HG03575 (cell line): ENCODE measurements around the gene INO80C.
"Not testable (repeated sequence)": the region's sequence is repeated elsewhere in the genome, so short reads cannot be mapped to it uniquely, and the experiment has no call there.

Experiments used
- ATAC-seq: cut with Tn5 transposase; IDR thresholded peaks from one replicate; pipeline ENCODE4 v1.9.1; 2021; ENCODE audit not compliant: unreplicated experiment, insufficient number of reproducible peaks, low FRiP score; ENCODE audit errors: extremely low read depth

Gene INO80C

DNA sequence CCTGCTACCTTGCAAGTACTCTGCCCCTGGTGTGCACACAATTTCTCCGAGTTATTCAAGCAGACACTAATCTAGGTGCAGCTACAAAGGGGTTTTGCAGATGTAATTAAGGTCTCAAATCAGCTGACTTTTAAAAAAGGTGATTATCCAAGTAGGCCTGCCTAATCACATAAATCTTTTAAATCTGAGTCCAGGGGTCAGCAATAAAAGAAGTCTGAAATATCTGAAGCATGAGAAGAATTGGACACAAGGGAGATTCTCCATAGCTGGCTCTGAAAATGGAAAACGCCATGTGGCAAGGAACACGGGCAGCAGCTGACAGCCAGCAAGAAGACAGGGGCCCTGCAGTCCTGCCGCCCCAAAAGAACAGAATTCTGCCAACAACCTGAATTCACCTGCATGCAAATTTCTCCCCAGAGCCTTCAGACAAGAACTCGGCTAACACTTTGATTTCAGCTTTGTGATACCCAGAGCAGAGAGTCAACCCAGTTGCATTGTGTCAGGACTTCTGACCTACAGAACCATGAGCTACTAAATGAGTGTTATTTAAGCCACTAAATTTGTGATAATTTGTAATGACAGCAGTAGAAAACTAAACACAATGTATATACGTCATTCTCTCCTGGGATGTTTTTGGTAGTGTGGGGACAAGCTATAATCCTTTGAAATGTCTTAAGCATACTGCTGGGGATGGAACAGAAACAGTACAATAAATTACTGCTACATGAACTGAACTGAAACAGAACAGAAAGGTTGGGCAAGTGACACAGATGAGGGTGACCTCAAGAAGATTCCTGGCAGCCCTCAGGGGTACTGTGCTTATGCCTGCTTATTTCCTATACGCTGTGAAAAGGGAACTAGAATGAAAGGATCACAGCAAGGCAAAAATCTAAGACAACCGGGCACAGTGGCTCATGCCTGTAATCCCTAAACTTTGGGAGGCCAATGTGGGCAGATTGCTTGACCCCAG lies 3.2 kb downstream of the INO80C start:
- ATAC-seq: no peak

DNA sequence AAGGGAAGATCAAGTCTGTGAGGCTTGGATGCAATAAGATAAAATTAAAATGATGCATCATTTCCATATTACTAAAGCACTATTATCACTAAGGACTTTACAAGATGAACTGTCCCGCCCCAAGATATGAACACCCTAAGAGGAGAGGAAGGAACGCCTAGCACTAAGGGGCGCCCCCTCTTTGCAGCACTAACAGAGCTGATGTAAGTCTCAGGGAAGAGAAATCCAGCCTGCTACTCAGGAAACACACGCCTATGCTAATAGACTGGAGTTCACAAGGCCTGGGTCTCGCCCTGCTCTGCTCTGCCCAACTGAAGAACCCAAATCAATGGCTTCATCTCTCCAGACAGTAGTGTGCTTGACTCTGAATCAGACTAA lies 6.1 kb downstream of the INO80C start:
- ATAC-seq: no peak

DNA sequence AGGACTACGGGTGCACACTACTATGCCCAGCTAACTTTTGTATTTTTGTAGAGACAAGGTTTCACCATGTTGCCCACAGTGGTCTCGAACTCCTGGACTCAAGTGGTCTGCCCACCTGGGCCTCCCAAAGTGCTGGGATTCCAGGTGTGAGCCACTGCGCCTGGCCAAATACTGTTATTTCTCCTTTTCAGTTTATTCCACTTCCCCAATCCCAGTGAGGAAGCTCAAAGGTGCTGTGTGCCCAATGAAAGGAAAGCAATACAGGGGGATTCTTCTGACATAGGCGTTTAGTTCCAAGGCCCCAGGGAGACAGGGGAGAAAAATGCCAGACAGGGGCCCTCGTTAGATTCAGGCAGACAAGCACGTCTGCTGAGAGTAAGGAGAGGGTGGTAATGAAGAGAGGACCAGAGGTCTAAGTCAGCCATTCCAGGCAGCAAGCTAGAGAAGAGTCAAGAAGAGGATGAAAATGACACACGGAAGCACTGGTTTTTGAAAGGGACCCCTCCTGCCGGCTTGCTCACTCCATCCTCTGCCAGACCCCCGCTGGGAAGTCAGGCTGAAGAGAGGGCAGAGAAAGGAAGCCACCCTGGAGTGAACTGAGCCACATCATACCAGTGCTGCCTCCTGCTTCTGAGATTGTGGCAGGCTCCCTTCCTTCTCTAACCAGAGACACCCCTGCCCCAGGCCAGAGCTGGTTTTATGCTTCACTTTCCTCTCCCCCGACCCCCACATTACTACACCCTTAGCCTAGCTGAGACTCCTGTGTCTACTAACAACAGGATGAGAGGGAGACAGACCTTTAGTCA lies 6.7 kb downstream of the INO80C start:
- ATAC-seq: no peak

DNA sequence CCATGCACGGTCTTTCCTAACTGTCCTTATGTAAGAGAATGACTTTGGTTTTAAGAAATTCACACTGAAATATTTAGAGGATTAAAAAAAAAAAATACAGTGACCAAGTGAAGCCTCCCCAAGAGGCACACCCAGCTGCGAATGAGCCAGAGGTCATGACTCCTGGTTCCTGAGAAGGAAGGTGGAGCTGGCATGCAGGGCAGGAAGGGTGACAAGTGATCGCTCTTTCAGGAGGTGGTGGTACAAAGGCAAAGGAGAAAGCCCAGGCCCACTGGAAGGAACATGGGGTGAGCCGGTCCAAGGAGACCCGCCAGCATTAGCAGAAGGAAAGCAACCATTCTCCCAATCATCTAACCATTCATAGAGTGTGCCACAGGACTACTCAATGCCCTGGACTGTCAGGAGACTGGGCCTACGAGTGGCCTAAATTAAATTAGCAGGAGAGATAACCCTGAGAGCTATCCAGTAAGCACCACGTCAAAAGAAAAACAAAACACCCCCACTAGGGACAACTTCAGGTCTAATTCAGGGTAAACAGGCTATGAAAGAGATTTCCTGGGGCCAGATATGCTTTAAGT lies 7.8 kb downstream of the INO80C start:
- no peak for ATAC-seq

DNA sequence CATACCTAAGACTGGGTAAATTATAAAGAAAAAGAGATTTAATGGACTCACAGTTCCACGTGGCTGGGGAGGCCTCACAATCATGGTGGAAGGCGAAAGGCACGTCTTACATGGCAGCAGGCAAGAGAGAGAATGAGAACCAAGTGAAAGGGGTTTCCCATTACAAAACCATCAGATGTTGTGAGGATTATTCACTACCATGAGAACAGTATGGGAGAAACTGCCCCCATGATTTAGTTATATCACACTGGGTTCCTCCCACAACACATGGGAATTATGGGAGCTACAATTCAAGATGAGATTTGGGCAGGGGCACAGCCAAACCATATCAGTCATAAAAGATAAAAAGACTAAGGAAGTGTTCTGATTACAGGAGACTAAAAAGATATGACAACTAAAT lies 8.5 kb downstream of the INO80C start:
- ATAC-seq: not testable (repeated sequence)

DNA sequence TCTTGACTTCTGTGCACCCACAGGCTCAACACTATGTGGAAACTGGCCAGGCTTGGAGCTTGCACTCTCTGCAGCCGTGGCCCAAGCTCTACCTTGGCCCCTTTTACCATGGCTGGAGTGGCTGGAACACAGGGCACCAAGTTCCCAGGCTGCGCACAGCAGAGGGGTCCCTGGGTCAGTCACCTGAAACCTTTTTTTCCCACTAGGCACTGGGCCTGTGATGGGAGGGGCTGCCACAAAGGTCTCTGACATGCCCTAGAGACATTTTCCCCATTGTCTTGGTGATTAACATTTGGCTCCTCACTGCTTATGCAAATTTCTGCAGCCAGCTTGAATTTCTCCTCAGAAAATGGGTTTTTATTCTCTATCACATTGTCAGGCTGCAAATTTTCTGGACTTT lies 9.4 kb downstream of the INO80C start:
- not testable (repeated sequence) for ATAC-seq

DNA sequence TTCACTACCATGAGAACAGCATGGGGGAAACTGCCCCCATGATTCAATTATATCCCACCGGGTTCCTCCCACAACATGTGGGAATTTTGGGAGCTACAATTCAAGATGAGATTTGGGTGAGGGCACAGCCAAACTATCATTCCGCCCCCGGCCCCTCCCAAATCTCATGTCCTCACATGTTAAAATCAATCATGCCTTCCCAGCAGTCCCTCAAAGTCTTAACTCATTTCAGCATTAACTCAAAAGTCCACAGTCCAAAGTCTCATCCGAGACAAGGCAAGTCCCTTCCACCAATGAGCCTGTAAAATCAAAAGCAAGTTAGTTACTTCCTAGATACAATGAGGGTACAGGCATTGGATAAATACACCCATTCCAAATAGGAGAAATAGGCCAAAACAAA lies 10.2 kb downstream of the INO80C start:
- not testable (repeated sequence) for ATAC-seq

DNA sequence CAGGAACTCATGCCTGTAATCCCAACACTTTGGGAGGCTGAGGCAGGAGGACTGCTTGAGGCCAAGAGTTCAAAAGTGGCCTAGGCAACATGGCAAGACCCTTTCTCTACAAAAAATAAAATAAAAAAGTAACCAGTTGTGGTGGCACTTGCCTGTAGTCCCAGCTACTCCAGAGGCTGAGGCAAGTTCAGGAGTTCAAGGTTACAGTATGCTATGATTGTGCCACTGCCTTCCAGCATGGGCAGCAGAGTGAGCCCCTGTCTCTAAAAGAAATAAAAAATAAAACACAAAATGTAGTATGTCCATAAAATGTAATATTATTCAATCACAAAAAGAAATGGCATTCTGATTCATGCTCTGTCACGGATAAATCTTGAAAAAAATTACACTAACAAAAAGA lies 11.9 kb downstream of the INO80C start:
- ATAC-seq: no peak

DNA sequence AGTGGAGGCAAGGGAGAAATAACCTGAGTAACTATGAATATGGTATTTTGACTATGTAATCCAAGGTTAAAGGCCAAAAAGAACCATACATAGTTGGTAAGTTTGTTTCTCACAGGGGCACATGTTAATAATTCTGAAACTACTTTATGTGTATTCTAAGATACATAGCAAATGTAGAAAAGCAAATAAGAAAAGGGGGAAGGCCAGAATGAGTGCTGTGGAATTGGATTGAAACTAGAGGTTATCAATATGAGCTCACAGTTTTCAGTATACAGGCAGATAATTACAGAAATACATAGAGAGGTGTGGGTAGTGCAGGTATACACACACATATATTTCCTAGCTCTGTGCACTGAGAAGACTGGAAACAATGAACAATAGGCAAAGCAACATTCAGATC lies 13.7 kb downstream of the INO80C start:
- ATAC-seq: peak; percentile 50

DNA sequence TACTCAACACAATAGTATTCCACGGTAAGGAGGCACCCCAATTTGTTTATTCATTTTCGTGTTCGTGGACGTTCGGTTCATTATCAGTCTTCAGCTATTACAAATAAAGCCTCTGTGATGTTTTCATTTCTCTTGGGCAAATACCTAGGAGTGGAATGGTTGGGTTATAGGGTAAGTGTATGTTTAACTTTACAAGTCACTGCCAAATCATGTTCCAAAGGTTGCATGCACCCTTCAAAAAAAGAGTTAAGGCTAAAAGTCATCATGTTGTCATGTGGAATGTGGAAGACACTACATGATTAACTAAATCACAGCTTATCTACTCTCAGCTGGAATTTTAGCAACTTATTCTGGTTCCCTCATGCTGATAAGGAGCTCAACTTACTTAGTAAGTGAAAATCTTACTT lies 15.8 kb downstream of the INO80C start:
- no peak for ATAC-seq

DNA sequence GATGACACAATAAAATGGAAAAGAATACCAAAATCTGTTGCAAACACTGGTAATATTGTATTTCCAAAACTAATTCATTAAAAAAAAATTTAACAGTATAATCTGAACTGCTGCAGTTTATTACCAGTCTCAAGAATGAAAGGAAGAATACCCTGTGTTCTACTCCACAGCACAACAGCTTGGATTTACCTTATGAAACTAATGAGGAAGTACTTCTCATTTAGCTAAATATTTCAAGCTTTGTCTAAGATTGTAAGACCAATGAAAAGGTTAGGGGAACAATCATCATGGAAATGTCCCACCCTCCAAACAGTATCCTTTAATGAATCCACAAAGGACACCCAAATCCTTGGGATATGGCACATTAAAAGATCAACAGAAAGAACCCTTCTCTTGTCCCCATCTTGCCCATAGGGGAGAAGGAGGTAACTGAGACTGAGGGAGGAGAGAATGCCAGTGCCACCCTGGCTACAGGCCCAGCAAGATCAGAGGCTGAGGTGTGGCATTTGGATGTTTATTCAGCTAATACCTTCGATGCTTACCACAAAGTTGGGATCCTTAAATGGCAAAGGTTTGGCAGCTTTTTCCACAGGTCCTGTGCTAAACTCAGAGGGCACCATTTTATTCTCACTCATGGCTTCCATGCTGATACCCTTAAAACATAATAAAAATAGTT lies 17.7 kb downstream of the INO80C start:
- no peak for ATAC-seq

DNA sequence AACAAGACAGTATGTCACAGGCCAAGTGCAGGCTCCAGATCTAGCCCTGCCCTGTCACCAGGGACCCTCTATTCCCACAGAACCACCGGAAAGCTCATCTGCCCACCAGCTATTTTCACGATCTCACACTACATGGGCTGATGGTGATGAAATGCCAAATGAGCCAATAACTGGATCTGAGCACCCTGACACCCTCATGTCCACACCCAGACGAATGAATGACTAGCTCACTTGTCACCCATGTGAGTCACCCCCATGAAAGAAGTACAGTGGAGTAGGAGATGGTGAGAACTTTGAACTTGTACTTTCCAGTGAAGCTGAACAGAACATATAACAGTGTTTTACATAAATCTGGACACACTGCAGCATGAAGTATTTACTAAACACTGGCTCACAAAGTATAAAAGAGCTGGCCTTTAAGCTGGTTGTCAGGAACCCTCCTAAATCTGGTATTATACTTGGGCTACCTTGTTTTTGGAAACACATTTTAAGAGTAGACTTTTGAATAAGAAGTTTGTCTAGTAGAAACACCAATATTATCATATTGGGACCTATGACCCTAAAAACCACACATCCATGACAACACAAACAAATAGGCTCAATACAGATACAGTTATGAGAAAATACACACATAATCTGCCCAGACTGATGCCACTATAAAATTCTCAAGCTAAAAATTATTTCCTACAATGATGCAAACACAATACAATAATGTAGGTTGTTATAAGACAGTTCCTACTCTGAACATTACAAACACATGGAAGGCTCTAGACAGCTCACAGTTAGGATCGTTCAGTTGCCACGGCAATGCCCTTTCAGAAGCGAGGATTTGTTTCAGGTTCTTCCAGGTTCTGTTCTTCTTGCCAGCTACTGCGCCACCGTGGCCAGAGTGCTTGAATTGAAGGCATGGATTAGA lies 19.0 kb downstream of the INO80C start:
- ATAC-seq: no peak

DNA sequence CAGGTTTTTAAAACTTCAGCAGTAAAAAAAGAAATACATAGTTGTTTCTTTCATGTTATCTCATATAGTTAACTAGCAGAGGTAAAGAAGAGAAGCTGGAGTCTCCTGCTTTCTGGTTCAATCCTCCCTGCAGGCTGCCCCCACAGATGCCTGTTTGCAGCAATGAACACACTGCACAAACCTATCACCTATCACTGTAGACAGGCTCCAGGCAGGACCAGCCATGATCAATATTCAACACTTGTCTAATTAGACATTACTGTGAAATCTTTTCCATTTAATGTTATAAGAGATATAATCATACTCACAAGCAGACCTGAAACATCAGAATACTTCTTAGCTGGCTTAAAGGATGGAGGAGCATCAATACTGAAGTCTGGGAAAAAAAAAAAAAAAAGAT lies 19.8 kb downstream of the INO80C start:
- no peak for ATAC-seq

DNA sequence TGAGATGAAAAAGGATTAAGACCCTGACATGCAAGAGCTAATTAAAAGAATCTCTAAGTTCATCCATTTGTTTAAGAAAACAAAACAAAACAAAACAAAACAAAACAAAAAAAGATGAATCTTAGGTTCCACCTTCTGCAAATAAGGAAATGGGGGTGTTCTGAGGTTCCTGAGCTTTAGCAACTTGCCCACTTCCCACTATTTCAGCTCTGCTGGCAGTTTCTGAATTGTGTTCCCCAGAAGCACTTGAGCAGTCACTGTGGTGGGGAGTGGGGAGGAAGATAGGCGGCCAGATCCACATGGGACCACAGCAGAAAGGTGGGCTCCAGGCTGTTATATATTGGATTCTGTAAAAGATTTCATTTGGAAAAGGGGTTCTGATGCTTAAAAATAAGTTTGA lies 20.3 kb downstream of the INO80C start:
- ATAC-seq: no peak

DNA sequence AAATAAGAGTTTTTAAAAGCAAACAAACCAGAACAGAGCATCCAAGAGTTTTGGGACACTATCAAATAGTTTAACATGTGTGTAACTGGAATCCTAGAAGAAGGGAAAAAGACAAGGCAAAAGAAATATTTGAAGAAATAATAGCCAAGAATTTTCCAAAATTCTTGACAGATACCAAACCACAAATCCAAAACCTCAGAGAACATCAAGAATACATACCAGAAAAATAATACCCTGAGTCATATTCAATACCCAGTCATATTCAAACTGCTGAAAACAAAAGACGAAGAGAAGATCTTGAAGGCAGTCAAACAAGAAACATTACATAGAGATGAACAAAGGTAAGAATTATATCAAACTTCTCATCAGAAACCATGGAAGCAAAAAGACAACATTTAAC lies 22.9 kb downstream of the INO80C start:
- no peak for ATAC-seq

DNA sequence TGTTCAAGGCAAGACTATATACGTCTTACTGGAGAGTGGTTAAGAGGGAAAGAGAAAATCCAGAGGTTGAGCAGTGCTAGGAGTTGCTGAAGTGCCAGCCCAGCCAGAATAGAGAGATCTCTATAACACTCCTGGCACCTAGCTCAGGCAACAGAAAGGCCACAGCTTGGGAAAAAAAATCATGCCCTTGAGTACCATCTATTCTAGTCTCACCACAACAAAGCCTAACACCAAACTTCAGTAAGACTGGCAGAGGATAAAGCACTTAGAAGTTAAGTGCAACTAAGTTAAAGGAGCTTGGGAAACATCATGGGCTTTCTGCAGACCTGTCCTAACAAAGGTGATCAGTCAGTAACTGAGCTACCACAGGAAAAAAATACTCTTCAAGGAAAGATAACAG lies 24.2 kb downstream of the INO80C start:
- ATAC-seq: no peak

DNA sequence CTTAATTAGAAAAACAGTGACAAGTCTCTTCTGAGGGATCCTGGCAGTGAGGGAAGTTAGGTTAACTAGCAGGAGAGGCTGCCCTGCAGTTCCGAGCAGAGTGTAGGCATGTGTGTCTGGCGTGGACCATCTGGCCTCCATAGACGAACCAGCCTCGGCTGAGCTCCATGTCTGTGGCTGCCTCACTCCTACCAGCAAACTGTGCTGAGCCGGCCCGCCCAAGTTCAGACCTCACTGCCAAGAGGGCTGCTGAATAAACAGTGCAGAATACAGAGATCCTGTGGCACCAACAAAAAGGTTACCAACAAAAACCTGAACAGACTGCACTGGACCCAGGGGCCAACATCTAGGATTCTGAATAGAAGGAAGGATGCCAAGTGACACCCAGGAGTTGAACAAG lies 27.3 kb downstream of the INO80C start:
- ATAC-seq: no peak

DNA sequence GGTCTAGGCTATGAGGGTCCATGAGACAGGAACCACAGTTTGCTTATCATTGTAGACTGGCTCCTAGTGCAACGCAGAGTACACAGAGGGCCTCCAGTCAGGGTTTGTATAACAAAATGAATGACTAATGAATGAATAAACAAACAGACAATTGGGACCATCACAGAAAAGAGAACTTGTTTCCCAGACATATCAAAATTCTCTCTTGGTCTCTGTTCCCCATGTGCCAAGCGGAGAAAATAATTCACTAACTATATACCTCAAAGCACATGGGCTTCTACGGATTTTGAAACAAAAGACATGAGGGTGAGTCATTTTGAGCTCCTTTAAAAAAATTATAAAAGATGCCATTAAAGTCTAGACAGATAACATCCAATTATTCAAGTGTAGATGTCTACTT lies 28.0 kb downstream of the INO80C start:
- no peak for ATAC-seq
